Measurements from ENCODE around the gene OPTN. TPM values are rescaled to one million over a fixed set of nuclear protein-coding genes. Genes with fewer than 3 reads are reported as not detected.

Gene OPTN
- total and polyA plus RNA-seq, 9 donors = 42.9 to 133 (median 87.0) TPM

DNA sequence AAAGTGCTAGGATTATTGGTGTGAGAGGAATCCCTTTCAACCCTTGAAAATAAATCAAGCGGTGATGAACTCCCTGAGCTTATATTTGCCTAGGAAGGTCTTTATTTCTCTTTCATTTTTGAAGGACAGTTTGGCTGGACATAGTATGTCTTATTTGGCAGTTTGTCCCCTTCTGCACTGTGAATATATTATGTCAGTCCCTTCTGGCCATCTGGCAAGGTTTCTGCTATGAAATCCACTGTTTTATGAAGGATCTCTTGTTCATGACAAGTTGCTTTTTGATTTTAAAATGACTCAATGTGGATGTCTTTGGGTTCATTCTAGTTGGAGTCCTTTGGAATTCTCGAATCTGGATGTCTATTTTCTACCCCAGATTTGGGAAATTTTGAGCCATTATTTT, 39.7 kb downstream of the OPTN start:
- H3K9me3 ChIP-seq = no peaks in the 10 kb centered on the region
- no peak overlapping the region for H3K27ac ChIP-seq
- no peak for DNase-seq
- no peaks in the 10 kb centered on the region for H3K27me3 ChIP-seq
- intact Hi-C loops (cut with DNase I) = no loop called here
- no peaks in the 10 kb centered on the region for H3K36me3 ChIP-seq
- WGBS, 3 donors = 91 to 96% (median 96%) methylated on average over 2 of the region's 2 CpGs
- H3K4me1 ChIP-seq (ENCODE audit: insufficient read depth) = no peaks in the 10 kb centered on the region
- H3K4me3 ChIP-seq = no peak overlapping the region
- TF ChIP-seq POLR2A (IDR thresholded peaks at IDR 0.05) (no peak), EP300 (IDR thresholded peaks at IDR 0.05) (no peak)
- TF ChIP-seq, protein P1, sequence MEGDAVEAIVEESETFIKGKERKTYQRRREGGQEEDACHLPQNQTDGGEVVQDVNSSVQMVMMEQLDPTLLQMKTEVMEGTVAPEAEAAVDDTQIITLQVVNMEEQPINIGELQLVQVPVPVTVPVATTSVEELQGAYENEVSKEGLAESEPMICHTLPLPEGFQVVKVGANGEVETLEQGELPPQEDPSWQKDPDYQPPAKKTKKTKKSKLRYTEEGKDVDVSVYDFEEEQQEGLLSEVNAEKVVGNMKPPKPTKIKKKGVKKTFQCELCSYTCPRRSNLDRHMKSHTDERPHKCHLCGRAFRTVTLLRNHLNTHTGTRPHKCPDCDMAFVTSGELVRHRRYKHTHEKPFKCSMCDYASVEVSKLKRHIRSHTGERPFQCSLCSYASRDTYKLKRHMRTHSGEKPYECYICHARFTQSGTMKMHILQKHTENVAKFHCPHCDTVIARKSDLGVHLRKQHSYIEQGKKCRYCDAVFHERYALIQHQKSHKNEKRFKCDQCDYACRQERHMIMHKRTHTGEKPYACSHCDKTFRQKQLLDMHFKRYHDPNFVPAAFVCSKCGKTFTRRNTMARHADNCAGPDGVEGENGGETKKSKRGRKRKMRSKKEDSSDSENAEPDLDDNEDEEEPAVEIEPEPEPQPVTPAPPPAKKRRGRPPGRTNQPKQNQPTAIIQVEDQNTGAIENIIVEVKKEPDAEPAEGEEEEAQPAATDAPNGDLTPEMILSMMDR (IDR thresholded peaks at IDR 0.05) = no peak

DNA sequence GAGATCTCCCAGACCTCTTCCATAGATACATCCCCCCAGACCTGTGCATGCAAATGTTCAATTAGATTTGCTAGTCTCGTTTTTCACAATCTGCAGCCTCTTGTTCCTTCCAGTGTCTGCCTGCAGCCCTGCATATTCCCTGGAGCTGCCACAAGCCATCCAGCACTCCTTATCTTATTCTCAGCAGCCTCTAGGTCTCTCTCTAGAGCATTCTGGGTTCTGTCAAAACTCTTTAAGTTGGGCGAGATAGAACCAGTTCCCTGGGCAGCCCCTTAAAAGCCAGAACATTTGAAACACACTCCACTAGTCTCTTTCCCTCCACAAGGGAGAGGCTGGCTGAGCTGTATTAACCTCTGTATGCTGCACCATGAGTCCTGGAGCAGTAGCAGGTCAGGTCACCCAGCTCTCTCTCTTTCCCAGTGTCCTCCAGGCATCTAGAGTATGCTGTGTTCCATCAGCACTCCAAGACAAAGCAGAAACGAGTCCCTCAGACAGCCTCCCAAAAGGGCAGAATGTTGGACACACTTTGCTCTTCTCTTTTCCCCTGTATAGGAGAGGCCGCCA, 40.7 kb downstream of the OPTN start:
- H3K4me3 ChIP-seq = no peak overlapping the region
- 83 to 91% (median 85%) methylated on average over 4 of the region's 4 CpGs for WGBS, 3 donors
- no peaks in the 10 kb centered on the region for H3K36me3 ChIP-seq
- no peak for TF ChIP-seq EP300 (IDR thresholded peaks at IDR 0.05)
- TF ChIP-seq POLR2A (IDR thresholded peaks at IDR 0.05) = no peak
- TF ChIP-seq, protein P1 (IDR thresholded peaks at IDR 0.05) = no peak
- intact Hi-C loops (cut with DNase I) = no loop called here
- H3K4me1 ChIP-seq (ENCODE audit: insufficient read depth) = no peaks in the 10 kb centered on the region
- H3K27me3 ChIP-seq = no peaks in the 10 kb centered on the region
- no peak for DNase-seq
- H3K27ac ChIP-seq = no peak overlapping the region
- H3K9me3 ChIP-seq = no peaks in the 10 kb centered on the region

DNA sequence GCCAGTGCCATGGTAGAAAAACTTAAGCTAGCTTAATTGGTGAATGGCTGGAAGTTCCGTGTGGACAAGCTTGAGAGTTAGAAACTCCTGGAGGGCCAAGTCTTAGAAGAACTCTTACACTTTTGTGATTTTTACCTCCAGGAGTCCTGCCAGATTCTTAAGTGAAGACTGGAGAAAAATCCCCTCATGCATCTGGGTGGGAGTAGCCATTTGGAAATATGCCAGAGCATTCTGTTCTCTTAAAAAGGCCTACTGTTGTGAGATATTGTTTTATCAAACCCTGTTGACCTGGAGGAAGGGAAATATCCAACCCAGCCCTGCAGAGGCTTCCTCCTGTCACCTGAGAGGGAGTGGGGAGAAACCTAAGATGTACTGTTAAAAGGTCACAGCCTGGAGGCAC, 43.8 kb downstream of the OPTN start:
- Histone ChIP-seq H3K4me1 (ENCODE audit: insufficient read depth) (no peaks in the 10 kb centered on the region), H3K27ac (no peak overlapping the region), H3K4me3 (no peak overlapping the region), H3K27me3 (no peaks in the 10 kb centered on the region), H3K36me3 (no peaks in the 10 kb centered on the region), H3K9me3 (no peaks in the 10 kb centered on the region)
- intact Hi-C loops (cut with DNase I) = no loop called here
- TF ChIP-seq POLR2A (IDR thresholded peaks at IDR 0.05) (no peak), EP300 (IDR thresholded peaks at IDR 0.05) (no peak)
- TF ChIP-seq, protein P1 (IDR thresholded peaks at IDR 0.05) = no peak
- 81 to 100% (median 93%) methylated on average over 1 of the region's 1 CpG for WGBS, 3 donors
- no peak for DNase-seq

DNA sequence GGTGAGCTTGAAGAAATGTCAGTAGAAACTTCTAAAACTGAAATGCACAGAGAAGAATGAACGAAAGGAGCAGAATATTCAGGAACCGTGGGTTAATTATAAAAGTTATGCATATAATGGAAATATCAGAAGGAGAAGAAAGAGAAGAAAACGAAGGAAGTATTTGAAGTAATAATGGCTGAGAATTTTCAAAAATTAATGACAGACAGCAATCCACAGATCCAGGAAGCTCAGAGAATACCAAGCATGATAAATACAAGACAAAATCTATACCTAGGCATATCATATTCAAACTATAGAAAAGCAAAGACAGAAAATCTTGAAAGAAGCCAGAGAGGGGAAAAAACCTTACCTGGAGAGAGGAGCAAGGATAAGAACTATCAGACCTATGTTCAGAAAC, 44.9 kb downstream of the OPTN start:
- no peak overlapping the region for H3K4me3 ChIP-seq
- H3K36me3 ChIP-seq = no peaks in the 10 kb centered on the region
- intact Hi-C loops (cut with DNase I) = no loop called here
- no peak for DNase-seq
- no peak for TF ChIP-seq EP300 (IDR thresholded peaks at IDR 0.05)
- TF ChIP-seq, protein P1 (IDR thresholded peaks at IDR 0.05) = no peak
- H3K27ac ChIP-seq = no peak overlapping the region
- H3K9me3 ChIP-seq = no peaks in the 10 kb centered on the region
- H3K4me1 ChIP-seq (ENCODE audit: insufficient read depth) = no peaks in the 10 kb centered on the region
- H3K27me3 ChIP-seq = no peaks in the 10 kb centered on the region
- WGBS, 3 donors = 84 to 99% (median 99%) methylated on average over 3 of the region's 3 CpGs
